CD4-positive, alpha-beta T cell treated with Interleukin-6 at 100 ng/mL for 8 hours (primary cell): ENCODE results near the gene HSD3B7.

ENCODE experiments used
- DNase-seq: peaks from one replicate; pipeline ENCODE4 v3.0.0-alpha.2; 2020; ENCODE audit warnings: mixed read lengths, low spot score

The HSD3B7 gene

DNA sequence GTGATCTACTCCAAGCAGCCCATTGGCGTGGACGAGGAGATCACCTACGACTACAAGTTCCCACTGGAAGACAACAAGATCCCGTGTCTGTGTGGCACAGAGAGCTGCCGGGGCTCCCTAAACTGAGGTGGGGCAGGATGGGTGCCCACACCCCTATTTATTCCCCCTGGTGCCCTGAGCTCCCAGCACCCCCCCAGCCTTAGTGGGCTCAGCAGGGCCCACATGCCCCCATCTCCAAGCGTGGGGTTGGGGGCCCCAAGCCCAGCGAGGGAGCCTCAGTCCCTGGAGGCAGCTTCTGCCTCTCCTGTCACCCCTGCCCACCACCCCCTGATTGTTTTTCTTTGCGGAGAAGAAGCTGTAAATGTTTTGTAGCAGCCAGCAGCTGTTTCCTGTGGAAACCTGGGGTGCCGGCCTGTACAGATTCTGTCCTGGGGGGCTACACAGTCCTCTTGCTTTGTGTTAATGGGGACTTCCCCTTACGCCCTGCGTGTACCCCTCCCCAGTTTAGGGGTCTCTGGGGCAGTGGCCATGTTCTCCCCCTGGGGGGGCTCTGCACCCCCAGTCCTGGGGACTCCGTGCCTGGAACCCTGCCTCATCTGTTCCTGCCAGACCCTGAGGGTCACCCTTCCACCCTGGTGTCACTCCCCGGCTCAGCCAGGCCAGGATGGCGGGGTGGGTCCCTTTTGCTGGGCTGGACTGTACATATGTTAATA lies 953 bp upstream of the HSD3B7 start:
- no peak for DNase-seq

DNA sequence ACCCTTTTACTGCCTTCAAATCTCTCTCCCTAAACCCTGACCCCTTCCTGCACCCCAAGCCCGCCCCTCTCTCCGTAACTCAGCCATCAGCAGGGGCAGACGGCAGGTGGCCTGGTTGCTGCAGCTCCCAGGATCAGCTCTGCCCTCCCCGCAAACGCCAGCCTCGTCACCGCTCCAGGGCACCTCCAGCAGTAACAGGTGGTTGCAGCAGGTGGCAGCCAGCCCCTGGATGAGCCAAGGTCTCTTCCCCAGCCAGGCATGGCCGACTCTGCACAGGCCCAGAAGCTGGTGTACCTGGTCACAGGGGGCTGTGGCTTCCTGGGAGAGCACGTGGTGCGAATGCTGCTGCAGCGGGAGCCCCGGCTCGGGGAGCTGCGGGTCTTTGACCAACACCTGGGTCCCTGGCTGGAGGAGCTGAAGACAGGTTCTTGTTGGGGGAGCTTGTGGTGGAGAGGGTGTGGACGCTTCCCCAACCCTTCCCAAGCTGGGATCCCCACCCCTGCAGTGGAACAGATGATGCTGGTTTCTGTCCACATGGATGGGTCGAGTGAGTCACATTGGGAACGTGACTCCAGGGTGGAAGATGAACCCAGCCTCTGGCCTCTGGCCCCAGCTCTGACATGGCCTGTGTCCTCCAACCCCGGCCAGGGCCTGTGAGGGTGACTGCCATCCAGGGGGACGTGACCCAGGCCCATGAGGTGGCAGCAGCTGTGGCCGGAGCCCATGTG lies 558 bp downstream of the HSD3B7 start:
- DNase-seq, result no peak

DNA sequence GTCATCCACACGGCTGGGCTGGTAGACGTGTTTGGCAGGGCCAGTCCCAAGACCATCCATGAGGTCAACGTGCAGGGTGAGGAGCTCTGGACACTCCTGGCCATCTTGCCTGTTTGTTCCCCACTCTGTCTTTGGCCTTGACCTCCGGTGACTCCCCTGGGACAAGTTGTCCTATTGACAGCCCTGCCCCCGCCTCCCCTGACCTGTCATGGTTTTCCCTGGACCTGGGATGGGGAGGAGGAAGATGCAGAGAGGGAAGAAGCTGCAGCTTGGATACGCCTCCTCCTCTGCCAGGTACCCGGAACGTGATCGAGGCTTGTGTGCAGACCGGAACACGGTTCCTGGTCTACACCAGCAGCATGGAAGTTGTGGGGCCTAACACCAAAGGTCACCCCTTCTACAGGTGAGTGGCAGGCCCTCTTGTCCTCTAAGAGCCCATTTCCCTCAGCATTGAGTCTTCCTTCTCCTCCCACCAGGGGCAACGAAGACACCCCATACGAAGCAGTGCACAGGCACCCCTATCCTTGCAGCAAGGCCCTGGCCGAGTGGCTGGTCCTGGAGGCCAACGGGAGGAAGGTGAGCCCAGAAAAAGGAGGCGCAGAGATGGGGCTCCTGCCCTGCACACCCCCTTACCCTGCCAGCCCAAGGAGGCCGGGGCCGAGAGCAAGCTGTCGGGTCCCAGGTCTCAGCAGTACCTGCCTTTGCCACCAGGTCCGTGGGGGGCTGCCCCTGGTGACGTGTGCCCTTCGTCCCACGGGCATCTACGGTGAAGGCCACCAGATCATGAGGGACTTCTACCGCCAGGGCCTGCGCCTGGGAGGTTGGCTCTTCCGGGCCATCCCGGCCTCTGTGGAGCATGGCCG lies 1.4 kb downstream of the HSD3B7 start:
- no peak for DNase-seq

DNA sequence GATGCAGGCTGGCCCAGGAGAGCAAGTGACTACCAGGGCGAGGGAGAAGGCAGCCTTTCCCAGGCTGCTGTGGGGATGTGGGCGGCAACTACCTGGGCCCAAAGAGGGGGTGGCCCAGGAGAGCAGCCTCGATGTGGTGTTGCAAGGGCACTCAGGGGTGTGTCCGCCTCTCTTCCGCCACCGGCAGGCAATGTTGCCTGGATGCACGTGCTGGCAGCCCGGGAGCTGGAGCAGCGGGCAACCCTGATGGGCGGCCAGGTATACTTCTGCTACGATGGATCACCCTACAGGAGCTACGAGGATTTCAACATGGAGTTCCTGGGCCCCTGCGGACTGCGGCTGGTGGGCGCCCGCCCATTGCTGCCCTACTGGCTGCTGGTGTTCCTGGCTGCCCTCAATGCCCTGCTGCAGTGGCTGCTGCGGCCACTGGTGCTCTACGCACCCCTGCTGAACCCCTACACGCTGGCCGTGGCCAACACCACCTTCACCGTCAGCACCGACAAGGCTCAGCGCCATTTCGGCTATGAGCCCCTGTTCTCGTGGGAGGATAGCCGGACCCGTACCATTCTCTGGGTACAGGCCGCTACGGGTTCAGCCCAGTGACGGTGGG lies 2.7 kb downstream of the HSD3B7 start:
- no peak for DNase-seq

DNA sequence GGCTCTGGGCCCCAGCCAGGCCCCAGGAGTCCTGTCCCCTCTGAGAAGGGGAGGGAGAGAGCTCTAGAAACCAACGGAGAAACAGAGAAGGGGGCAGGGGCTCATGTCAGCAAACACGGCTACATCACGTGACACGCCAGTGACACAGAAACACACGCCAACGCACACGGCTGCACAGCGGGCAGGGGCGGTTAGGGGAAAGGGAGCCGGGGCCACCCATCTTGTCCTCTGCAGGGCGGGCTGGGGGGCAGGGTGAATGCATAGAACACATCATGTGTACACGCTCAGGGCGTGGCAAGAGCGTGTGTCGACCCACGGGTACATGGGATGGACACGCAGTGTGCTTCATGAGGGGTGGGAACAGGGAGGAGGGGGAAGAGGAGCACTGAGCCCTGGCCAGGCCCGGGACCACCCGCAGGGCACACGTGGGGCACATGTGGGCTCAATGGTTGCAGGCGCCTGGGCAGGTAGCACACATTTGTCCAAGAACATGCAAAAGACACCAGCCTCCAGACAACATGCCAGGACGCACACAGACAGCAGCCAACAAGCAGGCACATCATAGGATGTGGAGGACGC lies 4.6 kb downstream of the HSD3B7 start:
- no peak for DNase-seq

DNA sequence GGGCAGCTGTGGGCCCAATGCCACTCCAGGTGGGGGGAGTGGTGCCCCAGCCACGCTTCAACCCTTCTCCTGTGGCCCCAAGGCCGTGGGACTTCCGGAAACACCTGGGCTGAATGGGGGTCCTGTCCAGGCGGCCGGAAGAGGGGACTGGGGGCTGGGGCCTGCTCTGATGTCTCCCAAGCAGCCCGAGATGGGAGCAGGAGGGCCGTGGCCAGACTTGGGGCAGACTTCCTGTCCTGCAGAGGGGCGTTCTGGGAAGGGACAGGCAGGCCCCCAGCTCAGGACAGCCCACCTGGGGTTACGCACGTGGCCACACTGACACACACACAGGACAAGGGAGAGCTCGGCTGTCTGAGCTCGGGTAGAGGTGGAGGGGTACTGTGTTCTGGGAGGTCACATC lies 5.1 kb downstream of the HSD3B7 start:
- DNase-seq, result no peak

DNA sequence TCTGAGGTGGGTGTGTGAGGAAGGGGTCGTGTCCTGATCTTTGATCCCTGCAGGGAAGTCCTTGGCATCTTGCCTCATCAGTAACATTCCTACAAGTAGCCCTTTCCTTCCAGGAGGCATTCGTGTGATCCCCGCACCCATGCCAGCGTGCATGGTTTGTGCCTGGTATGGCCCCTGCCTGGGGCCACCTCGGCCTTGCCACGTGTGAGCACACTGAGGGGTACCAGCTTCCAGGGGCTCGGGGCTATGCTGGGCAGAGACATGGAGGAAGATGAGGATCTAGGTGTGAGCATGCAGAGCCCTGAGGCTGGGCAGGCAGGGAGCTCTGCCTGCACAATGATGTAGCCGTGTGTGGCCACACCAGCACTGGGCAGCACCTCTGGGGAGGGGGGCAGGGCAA lies 6.0 kb downstream of the HSD3B7 start:
- no peak for DNase-seq

DNA sequence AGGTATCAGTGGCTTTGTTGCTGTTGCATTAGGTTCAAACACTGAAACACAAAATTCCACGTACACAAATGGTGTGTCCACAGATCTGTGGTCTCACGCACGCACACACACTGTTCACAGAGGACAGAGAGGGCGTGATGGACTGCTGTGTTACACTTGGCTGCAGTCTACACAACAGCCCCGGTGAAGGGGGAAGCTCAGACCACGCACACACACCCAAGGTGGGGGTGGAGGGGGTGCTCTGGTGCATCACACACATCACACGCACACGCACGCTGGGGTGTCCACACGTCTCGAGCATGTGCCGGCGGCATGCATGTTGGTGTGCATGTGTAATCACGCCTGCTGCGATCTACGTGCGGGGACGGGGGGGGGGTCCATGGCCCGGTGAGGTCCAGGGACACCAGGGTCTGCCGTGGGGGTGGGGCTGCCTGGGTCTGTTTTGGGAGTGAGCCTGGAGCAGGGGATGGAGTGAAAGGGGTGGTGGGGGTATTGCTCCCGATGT lies 7.3 kb downstream of the HSD3B7 start:
- no peak for DNase-seq

DNA sequence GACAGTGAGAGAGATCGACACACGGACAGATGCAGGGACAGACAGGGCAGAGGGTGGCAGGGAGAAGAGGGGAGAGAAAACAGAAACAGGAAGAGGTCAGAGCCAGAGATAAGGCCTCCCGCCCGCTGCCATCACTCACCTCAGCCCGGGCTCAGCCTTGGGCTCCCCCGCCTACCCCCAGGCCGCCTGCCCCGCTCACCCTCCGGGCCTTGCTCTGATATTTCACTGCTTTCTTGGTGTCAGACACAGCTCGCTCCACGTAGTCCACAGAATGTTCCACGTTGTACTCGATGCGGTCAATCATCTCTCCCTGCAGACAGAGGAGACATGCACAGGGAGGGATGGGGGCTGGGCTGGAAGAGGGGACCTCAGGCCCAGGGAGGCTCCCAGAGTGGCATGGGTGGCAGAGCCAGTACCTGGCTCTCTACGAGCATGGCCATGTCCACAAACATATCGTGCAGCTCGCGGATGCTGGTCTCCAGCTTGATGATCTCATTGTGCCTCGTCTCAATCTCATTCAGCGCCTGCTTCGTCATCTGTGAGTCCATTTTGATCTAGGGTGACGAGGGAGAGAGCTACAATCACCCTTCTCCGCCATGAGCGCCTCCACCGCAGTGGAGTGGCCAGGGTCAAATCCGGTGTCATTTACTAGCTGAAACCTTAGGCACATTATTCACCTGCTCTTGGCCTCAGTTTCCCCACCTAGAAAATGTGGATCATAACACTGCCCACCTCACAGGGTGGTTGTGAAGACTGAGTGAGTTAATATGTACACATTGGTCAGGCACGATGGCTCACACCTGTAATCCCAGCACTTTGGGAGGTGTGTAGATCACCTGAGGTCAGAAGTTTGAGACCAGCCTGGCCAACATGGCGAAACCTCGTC lies 8.2 kb downstream of the HSD3B7 start:
- DNase-seq, result no peak

DNA sequence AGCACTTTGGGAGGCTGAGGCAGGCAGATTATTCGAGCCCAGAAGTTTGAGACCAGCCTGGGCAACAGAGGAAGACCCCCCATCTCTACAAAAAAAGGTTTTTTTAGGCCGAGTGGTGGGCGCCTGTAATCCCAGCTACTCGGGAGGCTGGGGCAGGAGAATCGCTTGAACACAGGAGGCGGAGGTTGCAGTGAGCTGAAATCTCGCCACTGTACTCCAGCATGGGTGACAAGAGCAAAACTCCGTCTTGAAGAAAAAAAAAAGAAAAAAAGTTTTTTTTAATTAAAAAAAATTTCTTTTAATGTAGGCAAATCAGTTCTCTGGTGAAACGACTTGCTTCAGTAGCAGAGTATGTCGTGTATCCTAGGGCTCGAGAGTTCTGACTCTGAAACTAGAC lies 10.9 kb downstream of the HSD3B7 start:
- no peak for DNase-seq

DNA sequence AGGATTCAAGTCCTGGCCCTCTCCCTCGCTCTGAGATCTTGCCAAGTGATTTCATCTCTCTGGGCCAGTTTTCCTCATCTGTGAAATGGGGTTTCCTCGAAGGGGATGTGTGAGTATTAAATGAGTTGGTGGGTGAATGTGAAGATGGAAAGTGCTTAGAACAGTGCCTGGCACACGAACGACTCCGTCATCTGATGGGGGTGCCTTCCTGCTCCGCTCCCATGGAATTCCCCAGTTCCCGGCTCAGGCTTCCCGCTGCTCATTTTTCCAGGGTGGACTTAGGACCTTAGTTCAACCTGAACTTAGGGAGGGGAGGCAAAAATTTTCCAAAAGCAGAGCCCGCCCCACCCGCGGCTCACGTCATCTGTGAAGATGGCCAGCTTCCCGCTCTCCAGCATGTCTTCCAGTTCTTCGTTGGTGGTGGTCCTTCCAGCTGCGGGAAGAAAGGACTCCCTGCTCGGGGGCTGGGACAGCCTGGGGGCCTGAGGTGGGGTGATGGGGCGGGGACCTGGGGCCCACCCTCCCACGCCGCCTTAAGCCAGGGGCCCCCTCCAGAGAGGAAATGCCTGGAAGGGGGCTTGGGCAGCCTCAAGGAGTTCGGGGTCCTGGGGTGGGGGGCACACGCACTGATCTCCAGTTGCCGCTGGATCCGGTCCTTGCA lies 11.4 kb downstream of the HSD3B7 start:
- no peak for DNase-seq

DNA sequence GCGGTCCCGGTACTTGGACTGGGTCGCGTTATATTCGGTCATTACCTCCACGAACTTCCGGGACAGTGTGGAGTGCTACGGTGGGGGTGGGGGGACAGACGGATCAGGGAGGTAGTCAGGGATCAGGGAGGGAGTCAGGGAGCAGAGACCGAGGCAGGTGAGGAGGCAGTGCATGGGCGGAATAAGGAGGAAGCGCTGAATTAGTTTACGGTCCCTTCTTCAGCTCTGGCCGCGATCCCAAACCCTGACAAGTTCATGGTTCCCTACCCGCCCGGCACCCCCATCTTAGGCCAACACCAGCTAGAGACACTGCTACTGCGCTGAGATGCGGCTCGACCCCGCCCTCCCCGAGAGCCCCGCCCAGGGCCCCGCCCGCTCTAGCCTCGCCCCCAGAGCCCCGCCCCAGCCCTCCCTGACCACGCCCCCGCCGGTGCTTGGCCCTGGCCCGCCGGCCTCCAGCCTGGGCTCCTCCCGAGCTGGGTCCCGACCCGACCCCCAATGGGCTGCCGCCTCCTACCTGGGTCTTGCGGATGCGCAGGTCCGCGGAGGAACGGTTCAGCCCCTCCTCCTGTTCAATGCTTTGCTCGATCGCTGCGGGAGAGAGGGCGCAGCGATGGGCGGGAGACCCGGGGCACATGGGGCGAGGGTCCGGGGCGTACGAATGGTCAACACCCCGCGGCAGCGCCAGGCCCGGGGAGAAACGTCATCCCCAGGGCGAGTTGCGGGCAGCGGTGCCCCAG lies 12.1 kb downstream of the HSD3B7 start:
- peak; percentile 82 for DNase-seq

DNA sequence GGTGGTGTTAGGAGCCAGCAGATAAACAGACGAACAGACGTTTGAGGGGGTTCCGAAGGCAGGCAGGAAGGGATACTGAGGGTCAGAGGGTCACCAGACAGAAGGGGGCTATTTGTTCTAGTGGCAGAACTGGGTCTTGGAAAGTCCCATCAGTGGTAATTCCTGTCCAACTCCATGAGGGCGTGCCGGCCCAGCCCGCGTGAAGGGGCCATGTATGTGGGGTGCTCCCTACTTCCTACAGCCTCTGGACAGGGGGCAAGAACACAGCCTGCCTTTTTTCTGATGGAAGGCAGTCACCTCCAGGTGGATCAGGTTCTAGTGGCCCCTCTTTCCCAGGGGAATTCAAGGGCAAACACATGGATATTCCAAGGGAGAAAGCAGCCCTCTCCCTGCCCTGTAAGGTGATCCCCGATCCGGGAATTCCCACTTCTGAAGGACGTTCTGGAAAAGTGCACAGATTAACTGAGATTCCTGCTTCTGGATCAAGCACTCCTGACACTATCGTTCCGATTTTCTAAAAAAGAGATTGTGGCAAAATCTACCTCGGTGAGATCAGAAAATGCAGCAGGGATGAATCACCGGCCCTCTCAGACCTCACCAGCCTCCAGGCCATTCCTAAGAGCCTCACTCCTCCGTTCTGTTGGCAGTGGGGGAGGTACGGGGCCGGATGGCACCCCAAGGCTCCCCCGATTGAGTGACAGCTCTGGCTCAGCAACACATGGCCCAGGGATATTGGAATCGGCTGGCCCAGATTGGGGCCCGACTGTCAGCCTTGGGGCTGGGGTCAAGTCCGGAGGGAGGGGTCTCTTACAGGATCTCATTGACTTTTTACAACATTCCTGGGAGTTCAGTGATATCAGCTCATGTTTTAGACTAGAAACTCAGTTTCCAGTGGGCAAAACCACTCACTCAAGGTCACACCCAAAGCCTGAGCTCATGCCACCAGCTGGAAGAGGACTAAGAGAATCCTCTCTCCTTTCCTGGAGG lies 13.0 kb downstream of the HSD3B7 start:
- DNase-seq, result no peak

DNA sequence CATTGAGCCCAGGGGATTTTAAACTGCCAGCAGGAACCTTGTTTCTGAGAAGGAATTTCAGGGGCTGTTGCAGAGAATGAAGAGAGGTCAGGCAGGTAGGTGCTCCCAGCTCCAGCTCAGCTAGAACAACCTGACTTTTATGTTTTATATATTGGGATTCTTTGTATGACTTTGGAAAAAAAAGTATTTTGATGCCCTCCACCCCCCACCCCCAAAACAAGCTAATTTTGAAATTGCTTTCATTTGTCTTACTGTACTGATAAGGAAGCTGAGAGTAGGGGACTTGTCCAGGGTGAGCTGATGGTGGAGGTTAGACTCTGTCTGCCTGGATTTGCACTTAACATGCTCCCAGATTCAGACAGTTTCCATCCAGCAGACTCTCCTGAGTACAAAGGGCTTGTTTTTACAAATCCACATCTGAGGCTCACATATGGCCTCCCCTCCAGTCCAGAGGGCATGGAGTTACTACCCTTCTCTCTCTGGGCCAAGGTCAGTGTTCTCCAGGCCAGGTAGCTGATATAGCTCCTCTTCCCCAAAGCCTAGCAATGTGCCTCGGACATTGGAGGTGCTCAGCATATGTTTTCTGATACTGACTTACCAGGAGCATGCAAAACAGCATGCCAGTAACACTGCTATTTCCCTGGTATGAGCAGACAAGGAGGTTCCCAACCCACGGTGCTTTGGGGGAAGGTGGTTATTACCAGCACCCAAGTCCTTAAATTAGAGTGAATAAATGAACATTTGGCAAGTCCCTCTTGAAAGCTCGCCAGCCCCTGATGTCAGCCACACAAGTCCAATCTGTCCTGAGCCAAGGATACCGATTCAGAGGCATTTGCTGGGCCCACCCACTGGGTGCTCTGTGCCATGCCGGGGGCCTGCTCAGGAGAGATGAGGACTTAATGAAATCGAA lies 14.1 kb downstream of the HSD3B7 start:
- no peak for DNase-seq

DNA sequence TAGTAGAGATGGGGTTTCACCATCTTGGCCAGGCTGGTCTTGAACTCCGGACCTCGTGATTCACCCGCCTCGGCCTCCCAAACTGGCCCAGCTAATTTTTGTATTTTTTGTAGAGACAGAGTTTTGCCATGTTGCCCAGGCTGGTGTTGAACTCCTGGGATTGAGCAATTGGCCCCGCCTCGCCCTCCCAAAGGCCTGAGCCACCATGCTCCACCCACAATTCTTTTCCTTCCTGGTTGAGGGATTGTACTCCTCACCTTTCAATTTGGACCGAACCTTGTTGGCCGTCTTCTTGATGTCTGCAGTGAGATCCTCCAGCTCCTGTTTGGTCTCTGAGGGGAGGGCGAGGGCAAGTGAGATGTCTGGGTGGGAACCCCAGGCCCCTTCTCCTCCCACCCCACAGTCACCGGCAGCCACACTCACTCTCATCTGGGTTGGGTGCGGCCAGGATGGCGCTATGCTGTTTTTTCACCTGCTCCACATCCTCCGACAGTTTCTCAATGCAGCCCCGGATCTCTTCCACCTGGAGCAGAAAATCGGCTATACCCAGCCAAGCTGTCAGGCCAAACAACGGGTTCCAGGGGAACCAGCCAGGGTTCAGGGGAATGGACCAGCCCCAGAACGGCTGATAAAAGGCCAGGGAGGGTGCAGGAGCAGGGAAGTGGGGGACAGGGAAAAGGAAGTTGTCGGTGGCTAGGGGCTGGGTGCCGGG lies 15.8 kb downstream of the HSD3B7 start:
- DNase-seq, result no peak

DNA sequence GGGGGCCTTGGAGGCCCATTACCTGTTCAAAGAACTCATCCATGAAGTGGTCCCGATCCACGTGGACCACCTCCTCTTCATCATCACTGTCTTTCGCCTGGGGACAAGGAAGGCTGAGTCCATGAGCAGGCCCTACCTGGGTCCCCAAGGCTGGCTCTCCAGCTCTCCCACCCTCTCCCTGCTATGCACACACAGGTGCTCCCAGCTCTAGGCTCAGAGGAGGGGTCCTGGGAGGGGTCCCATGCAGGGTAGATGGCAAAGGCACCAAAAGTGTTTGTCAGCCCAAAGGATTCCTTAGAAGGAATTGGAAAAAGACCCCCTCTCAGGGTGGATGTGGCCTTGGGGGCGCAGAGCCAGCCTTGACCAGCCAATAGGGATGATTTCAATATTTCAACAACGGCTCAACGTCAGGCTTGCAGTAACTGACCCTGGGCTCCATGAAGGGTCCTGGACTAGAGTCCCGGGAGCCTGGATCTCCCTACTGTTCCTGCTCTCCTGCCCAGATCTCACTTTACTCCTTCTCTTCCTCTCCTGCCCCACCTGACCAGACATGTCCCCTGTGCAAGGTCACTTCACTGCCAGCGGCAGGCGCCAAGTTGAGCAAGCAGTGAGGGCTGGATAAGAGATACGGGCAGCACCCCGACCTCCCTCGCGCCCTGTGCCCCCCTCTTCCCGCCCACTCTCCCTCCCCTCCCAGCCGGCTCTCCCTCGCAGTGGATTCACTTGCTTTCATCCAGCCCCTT lies 16.7 kb downstream of the HSD3B7 start:
- DNase-seq, result no peak
